ENCODE measurements around the gene GSG1.

Gene GSG1

GRCh38 chr12:13103391-13104033 lies at the start of gene GSG1:
TSS of gene GSG1 (minus strand) at chr12:13103667. CDS start at chr12:13103512, 155 bp downstream.
- FAIRE-seq = no peak

GRCh38 chr12:13153180-13153579 lies 49.7 kb upstream of the GSG1 start:
- no peak for FAIRE-seq

GRCh38 chr12:13152756-13153155 lies 49.3 kb upstream of the GSG1 start:
- FAIRE-seq = no peak

DNA sequence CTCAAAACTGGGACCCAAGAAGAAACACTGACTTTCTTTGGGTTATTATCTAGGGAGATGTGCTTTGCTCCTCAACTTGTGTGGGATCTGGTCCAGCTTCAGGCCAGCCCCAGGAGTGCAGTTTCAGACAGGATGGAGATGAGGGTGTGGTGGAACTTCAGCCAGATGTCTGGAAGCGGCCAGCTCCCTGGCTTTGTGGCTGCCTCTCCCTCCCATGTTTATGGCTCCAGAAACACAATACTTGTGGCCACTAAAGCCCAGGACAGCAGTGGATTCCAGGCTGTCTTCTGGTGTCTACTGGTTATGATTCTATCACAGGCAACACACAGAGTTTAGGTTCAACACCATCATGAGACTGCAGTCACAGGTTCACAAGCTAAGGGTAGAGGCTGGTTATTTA lies 48.8 kb upstream of the GSG1 start:
- no peak for FAIRE-seq

DNA sequence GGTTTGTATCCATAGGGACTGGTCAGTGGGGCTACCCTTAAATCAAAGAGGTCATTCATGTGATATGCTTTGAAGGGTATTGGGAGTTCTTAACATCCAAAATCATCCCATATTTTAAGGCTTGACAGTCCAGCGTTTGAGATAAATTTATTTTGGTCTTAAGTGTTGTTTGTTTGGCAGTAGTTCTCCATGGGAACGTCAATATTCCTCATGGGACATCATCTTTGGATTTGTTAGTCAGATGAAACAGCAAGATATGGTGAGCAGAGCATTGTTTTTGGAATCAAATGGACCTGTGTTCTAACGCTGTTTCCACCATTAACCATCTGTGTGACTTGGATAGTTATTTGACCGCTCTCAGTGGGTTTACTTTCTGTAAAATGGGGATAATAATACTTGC lies 45.9 kb upstream of the GSG1 start:
- FAIRE-seq = no peak

GRCh38 chr12:13148485-13148847 lies 45.0 kb upstream of the GSG1 start:
- no peak for FAIRE-seq

DNA sequence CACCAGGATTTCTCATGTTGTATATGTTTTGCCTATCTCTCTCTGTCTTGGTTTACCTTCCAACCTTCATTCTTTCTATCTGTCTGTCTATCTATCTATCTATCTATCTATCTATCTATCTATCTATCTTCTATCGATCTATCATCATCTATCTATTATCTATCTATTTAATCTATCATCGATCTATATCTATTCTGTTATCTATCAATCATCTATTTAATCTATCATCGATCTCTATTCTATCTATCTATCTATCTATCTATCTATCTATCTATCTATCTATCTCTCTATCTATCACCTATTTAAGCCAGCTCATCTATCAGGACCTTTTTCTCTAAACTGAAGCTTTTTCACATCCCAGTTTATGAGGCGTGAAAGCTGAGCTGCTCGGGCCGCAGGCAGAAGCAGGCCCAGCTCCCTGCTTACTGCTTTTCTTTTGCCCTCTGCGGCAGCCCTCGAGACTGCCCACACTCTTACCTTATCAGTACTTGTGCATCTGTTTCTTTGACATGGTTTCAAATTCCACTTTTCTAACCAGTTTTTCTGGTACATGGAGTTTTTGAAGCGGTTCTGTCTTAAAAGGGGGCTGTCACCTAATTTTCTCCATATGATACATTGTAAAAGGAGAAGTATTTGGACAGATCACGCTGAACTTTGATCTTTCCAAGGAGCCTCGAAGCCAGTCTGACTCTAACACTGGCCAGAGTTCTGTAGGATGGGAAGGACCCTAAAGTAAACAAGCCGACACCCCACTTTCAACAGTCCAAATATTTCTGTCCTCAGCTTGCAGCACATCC lies 44.4 kb upstream of the GSG1 start:
- FAIRE-seq = no peak

- no peak for FAIRE-seq
Observed at GRCh38 chr12:13146336-13146938, 43.0 kb upstream of the GSG1 start.

- FAIRE-seq = no peak
Observed at GRCh38 chr12:13144266-13144828, 40.9 kb upstream of the GSG1 start.

DNA sequence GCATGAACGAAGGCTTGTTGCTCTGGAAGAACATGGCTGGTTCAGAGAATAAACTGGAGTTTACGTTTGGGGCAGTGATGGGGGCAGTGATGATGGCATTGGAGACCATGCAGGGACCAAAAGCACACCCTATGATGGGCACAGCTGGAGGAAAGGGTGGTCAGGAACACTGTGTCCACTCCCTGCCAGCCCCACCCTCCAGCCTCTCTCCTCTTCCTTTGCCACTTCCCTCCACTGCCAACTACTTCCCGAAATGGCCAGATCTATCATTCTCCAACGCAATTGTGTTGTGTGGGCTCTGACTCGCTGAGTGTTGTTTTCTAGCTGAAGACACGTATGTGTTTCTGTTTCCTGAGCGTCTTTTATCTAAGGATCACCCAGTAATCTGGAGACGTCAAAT lies 39.3 kb upstream of the GSG1 start:
- FAIRE-seq = no peak

GRCh38 chr12:13141686-13142085 lies 38.2 kb upstream of the GSG1 start:
- no peak for FAIRE-seq

DNA sequence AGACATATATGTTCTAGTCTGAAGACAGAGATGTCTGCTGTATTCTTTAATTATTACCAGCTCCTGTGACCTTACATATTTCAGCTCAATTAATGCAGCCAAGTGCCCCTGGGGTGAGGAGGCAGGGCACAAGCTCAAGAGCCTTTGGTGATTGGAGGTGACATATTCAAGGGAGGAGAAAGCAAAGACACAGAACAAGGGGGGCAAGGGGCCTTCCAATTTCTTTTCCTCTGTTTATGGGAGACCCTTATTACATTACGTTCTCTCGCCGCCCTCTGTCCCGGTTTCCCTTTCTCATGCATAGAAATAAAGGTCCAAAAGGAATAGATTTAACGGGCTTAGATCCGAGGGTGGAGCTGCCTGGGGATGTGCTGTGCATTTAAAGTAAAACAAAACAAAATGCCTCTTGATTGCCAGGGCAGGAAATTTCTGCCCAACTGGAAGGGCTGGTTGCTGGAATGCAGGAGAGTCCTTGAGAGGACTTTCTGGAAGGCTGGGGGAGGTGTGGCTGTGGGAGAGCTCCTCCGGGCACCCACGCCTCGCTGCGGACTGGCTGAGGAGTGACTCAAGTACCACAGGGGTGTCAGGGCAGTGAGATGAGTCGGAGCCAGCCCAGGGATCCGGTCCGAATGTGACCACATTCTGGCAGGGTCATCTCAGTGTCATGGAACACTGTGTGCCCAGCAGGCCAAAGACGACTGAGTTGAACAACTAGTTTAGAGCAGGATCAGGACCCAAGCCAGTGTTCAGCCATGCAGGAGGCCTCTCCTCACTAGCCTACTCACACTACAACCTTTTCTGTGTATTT lies 32.1 kb upstream of the GSG1 start:
- FAIRE-seq = no peak

DNA sequence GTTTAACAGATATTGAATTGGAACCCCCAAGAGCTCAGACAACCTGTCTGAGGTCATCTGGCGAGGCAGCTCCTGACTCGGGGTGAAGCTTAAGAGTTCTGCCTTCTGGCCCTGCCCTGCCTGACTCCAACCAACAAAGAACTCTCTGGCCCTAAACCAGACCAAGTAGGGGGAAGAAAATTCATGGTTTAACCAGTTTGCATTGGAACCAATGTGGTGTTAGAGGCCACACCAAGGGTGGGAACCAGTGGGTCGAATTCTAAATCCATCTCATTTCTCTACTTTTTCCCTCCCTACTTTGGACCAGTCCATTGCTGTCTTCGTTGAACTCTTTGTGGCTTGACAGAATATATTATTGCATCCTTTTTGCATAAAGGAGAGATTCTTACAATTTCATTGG lies 30.4 kb upstream of the GSG1 start:
- no peak for FAIRE-seq

DNA sequence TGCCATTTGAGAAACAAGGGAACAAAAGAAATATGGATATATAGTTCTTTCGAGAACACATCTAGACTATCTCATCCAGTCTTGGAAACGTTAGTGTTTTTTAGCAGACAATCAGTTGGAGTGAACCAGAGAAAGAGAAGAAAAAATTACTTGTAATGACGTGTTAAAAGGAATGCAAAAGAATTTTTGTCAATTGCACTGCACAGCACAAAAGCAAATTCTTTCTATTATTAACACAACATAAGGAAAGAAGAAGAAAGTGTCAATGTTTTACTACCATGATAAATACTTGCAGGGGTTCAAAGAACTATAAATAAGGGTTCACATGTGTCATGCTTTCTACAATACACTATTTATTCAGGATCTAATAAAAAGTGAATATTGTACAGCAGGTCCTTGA lies 27.5 kb upstream of the GSG1 start:
- FAIRE-seq = no peak

DNA sequence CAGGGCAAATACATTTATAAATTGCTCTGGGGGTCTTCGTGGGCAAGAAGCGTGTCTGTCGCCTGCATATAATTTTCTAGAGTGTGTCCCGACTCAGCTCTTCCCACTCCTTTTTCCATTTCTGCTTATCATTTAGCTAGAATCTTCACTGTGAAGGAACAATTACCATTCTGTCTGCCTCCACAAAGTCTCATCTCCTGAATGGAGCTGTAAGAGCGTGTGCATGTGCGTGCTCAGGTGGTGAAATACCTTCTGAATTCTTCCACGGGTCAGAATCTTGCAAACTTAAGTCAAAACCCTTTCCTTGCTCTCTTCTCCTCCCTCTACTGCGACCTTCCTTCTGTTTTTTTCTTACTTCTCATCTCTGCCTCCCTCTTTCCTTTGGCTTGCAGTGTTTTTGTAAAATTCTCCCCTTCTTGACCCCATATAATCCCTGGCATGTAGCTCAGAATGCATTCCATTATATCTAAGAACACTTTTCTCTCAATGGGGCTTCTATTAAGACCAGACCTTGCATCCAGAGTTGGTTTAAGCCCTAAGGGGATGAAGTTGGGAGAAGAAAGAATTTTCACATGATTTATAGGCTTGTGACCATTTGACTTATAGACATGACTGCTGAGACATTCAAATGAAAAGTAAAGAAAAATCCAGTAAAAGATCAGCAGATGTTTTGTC lies 25.0 kb upstream of the GSG1 start:
- FAIRE-seq = no peak

GRCh38 chr12:13127444-13127843 lies 24.0 kb upstream of the GSG1 start:
- no peak for FAIRE-seq

DNA sequence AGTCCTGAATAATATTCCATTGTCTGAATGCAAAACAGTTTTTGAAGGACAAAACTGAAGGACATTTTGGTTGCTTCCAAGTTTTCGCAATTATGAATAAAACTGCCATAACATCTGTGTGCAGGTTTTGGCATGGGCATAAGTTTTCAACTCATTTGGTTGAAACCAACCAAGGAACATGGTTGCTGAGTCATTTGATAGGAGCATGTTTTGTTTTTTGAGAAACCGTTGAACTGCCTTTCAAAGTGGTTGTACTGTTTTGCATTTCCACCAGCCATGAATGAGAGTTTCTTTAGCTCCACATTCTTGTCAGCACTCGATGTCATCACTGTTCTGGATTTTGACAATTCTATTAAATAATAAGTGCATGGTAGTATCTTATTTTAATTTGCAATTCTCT lies 23.0 kb upstream of the GSG1 start:
- no peak for FAIRE-seq

DNA sequence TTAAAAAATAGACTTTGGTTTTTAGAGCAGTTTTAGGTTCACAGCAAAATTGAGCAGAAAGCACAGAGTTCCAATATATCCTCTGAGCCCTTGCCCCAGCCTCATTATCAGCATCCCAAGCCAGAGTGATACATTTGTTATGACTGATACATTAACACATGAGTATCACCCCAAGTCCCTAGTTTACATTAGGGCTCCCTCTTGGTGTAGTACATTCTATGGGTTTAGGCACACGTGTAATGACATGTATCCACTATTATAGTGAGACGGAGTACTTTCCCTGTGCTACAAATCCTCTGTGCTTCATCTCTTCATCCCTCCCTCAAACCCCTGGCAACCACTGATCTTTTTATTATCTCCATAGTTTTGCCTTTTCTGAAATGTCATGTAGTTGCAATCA lies 22.5 kb upstream of the GSG1 start:
- no peak for FAIRE-seq

DNA sequence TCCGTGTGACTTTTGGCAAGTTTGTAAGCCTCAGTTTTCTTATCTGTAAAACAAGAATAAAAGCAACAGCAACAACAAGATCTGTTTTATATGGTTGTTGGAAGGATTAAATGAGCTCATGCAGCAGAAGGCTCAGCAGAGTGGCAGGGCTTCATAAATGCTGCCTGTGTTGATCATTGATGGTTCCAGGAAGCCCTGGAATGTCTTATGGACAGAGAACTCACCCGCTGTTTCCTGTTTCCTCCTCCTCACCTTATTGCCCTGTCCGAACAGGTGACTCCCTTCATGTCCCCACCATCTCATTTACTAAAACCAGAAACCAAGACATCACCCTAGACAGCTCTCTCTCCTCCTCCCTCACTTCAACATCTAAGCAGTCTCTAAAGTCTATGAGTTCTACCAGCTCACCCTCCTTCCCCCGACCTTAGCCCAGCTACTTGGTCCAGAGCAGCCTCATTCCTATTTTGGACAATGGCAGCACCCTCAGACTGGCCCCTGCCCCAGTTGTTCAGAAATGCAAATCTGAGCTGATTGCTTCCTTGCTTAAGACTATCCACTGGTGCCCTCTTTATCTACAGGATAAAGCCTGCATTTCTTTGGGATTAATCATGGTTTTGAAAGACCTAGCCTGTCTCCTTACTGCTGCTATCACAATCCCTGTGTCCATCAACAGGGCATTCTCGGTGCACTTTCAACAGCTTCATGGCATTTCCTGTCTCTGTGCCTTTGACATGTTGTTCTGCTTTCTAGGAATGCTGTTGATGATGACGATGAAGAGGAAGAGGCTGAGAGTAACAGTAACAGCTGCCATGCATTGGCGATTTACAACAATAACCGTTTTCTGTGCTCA lies 21.4 kb upstream of the GSG1 start:
- FAIRE-seq = no peak

DNA sequence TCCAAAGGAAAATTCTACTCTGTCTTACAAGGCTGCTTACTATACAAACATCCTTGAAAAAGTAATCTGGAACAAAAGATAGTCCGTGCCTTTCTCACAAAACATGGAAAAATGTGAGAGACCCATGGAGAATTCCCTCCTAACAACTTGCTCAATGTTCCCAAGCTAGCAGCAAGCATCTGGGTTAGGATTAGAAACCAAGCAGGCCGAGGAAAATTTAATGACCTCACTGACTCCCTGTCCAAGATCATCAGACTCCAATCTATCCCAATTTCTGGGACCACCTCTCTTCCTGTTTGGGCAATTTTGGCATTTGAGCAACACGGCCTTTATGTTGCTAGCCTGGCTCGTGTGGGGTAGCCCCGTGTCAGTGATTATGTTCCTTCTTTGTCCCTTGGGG lies 18.1 kb upstream of the GSG1 start:
- no peak for FAIRE-seq

DNA sequence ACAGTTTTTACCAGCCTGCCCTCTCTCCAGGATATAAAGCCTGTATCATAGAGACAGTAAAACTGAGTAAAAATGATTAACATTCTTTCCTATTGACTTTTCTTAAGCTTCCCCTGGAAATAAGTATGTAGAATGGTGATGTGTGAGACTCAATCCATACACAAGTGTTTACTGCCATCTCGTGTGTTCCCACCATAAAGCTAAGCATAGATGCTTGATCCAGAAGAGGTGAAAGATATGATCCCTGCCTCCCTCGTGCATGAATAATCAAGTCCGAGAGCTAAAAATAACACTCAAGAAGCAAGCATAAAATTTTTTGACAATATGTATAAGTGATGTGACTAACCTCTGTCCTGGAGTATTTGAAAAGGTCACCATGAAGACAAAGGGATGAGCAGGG lies 16.9 kb upstream of the GSG1 start:
- FAIRE-seq = no peak

All from colon (tissue), 2 donors.